OCI-LY3 (cell line): ENCODE measurements around the gene CDK17.

ENCODE experiments used
- H2AFZ ChIP-seq: fragments of 200-600, 300-600 bp; shearing (Covaris generic); 2 replicates; pipeline ENCODE4 v1.6.0; 2014; ENCODE audit warnings: antibody characterized with exemption, low read depth, low read length
- H3K27ac ChIP-seq: fragments of 200-600, 300-600 bp; sonication (generic); 2 replicates; pipeline ENCODE4 v1.5.1; 2014; ENCODE audit warnings: mild to moderate bottlenecking, low read length, moderate library complexity, mixed read lengths
- H3K27me3 ChIP-seq: fragments of 200-600, 300-600 bp; sonication (generic); 2 replicates; pipeline ENCODE4 v1.6.1; 2014; ENCODE audit warnings: low read depth, low read length, mixed read lengths
- H3K36me3 ChIP-seq: fragments of 200-600, 300-600 bp; sonication (generic); replicated peaks from 2 replicates; pipeline ENCODE3; 2014; ENCODE audit warnings: low read depth, low read length, mixed read lengths
- H3K4me1 ChIP-seq: fragments of 300-600, 200-600 bp; sonication (generic); 2 replicates; pipeline ENCODE4 v1.6.1; 2014; ENCODE audit warnings: low read length, mixed read lengths
- H3K4me2 ChIP-seq: fragments of 200-600, 300-600 bp; sonication (generic); 2 replicates; pipeline ENCODE4 v1.6.1; 2014; ENCODE audit warnings: low read length, mixed read lengths
- H3K4me3 ChIP-seq: fragments of 300-600, 200-600 bp; sonication (generic); 2 replicates; pipeline ENCODE4 v1.5.1; 2014; ENCODE audit warnings: antibody characterized with exemption, mild to moderate bottlenecking, low read length, moderate library complexity
- H3K79me2 ChIP-seq: fragments of 300-600, 200-600 bp; shearing (Covaris generic); 2 replicates; pipeline ENCODE4 v1.6.1; 2014; ENCODE audit warnings: mild to moderate bottlenecking, low read length, mixed read lengths
- H3K9ac ChIP-seq: fragments of 300-600, 200-600 bp; shearing (Covaris generic); 2 replicates; pipeline ENCODE4 v1.6.0; 2014; ENCODE audit warnings: mild to moderate bottlenecking, low read length, moderate library complexity
- H3K9me3 ChIP-seq: fragments of 200-600, 300-600 bp; shearing (Covaris generic); 2 replicates; pipeline ENCODE4 v1.6.1; 2014; ENCODE audit warnings: low read length, mixed read lengths; ENCODE audit not compliant: insufficient read depth
- H4K20me1 ChIP-seq: fragments of 200-600, 300-600 bp; sonication (generic); 2 replicates; pipeline ENCODE4 v1.6.1; 2016; ENCODE audit warnings: low read length, mixed read lengths; ENCODE audit not compliant: insufficient read depth
- CTCF ChIP-seq: fragments of 200-600, 300-600 bp; sonication (generic); IDR thresholded peaks from 2 replicates; pipeline ENCODE4 v1.5.1; 2014; ENCODE audit warnings: antibody characterized with exemption, low read length, low read depth
- EZH2phosphoT487 ChIP-seq: fragments of 200-600 bp; shearing (Covaris generic); IDR thresholded peaks from 2 replicates; pipeline ENCODE4 v1.6.1; 2018; ENCODE audit warnings: antibody characterized with exemption, mixed run types, low read depth

CDK17 gene

DNA sequence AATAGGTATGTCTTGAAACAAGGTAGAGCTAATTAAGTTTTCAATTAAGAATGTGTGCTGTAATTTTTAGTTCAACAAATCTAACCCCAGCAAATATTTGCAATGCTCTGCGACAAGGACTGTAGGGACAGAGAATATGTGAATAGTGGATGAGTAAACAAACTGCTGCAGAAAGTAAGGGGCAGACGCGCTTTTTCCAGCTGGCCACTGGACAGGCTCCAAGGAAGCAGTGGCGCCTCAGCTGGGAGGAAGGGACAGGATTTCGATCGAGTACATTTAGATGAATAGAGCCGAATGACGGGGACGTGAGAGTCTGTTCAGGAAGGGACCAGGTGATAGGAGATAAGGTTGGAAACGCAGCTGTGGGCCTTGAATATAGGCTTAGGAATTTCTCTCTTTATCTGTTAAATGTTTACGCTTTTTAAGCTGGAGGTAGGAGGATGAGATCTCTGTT, 136.8 kb downstream of the CDK17 start:
- H3K79me2 ChIP-seq = peaks cover 18% of the 10 kb centered on the region
- H3K4me3 ChIP-seq = no peak overlapping the region
- peaks cover 10% of the 10 kb centered on the region for H4K20me1 ChIP-seq
- H3K9me3 ChIP-seq = no peaks in the 10 kb centered on the region
- H3K4me1 ChIP-seq = no peaks in the 10 kb centered on the region
- H3K36me3 ChIP-seq = peaks cover 53% of the 10 kb centered on the region
- H3K9ac ChIP-seq = no peak overlapping the region
- H3K27ac ChIP-seq = no peak overlapping the region
- TF ChIP-seq CTCF (no peak), EZH2phosphoT487 (no peak)
- H3K4me2 ChIP-seq = no peak overlapping the region
- H2AFZ ChIP-seq = no peak overlapping the region
- no peaks in the 10 kb centered on the region for H3K27me3 ChIP-seq

GRCh38 chr12:96261557-96261956, 138.7 kb downstream of the CDK17 start:
- Histone ChIP-seq H2AFZ (no peak overlapping the region), H4K20me1 (peaks cover 23% of the 10 kb centered on the region), H3K4me1 (no peaks in the 10 kb centered on the region), H3K9me3 (no peaks in the 10 kb centered on the region), H3K4me2 (no peak overlapping the region), H3K36me3 (peaks cover 49% of the 10 kb centered on the region), H3K4me3 (no peak overlapping the region), H3K27me3 (no peaks in the 10 kb centered on the region), H3K9ac (no peak overlapping the region), H3K27ac (no peak overlapping the region), H3K79me2 (peaks cover 37% of the 10 kb centered on the region)
- TF ChIP-seq EZH2phosphoT487 (no peak), CTCF (no peak)

DNA sequence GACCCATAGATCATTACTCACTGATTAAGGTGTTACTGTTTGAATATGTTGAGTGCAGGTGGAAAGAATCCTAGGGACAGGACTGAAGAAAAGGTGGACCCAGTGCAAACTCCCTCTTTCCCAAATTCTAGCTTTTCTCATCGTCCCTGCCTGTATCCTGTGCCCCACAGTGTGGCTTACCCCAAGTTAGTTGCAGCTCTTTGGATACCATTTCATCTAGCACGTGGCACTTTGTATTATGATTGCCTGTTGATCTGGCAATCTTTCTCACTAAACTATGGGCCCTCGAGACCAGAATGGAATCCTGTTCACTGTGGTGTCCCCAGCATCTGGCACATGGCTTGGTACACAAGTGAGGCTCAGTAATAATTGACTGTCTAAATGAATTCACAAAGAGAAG, 139.6 kb downstream of the CDK17 start:
- H3K4me3 ChIP-seq = no peak overlapping the region
- H3K79me2 ChIP-seq = peaks cover 46% of the 10 kb centered on the region
- H2AFZ ChIP-seq = no peak overlapping the region
- no peaks in the 10 kb centered on the region for H3K4me1 ChIP-seq
- H3K4me2 ChIP-seq = no peak overlapping the region
- H3K27me3 ChIP-seq = no peaks in the 10 kb centered on the region
- no peak overlapping the region for H3K27ac ChIP-seq
- H3K9me3 ChIP-seq = no peaks in the 10 kb centered on the region
- no peak for TF ChIP-seq CTCF
- TF ChIP-seq EZH2phosphoT487 = no peak
- peaks cover 49% of the 10 kb centered on the region for H3K36me3 ChIP-seq
- no peak overlapping the region for H3K9ac ChIP-seq
- peaks cover 32% of the 10 kb centered on the region for H4K20me1 ChIP-seq

DNA sequence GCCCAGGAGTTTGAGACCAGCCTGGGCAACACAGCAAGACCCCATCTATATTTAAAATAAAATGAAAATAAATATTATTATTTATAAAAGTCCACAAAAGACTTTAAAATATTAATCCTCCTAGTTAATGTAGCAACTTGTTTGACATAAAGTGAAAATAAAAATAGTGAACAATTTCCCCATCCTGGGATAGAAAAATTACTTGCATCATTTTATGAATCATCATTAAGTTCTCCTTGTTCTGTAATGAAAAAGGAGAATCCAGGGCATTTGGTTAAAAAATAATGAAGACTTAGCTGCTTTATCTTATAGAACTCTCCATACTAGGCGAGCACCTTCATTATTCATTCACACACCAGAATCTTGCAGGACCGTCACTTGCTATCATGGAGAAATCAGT, 140.0 kb downstream of the CDK17 start:
- H2AFZ ChIP-seq = no peak overlapping the region
- H4K20me1 ChIP-seq = peaks cover 35% of the 10 kb centered on the region
- no peaks in the 10 kb centered on the region for H3K9me3 ChIP-seq
- H3K79me2 ChIP-seq = peaks cover 51% of the 10 kb centered on the region
- H3K9ac ChIP-seq = no peak overlapping the region
- TF ChIP-seq EZH2phosphoT487 (no peak), CTCF (no peak)
- no peaks in the 10 kb centered on the region for H3K27me3 ChIP-seq
- peaks cover 49% of the 10 kb centered on the region for H3K36me3 ChIP-seq
- H3K4me3 ChIP-seq = no peak overlapping the region
- no peaks in the 10 kb centered on the region for H3K4me1 ChIP-seq
- no peak overlapping the region for H3K27ac ChIP-seq
- no peak overlapping the region for H3K4me2 ChIP-seq
